Sigmoid colon (tissue), 7 donors: ENCODE measurements around the gene RPS24. TPM values are rescaled to one million over a fixed set of nuclear protein-coding genes. Genes with fewer than 3 reads are reported as not detected.

Experiments used
- DNase-seq: peaks from one replicate; pipeline ENCODE4 v3.0.0-alpha.2; 2019
- H3K27ac ChIP-seq, 4 donors: fragments of 200-600 bp; sonication (generic); one replicate each; pipeline ENCODE4 v1.5.1; 2016 to 2019; ENCODE audit warnings: mild to moderate bottlenecking in 1 of 4
- H3K27me3 ChIP-seq, 3 donors: fragments of 200-600 bp; sonication (generic); one replicate each; pipeline ENCODE4 v1.5.1; 2019; ENCODE audit warnings: mild to moderate bottlenecking in 1 of 3
- H3K36me3 ChIP-seq, 4 donors: fragments of 200-600 bp; sonication (generic); one replicate each; pipeline ENCODE4 v1.5.1; 2016 to 2019
- H3K4me1 ChIP-seq, 4 donors: fragments of 200-600 bp; sonication (generic); one replicate each; pipeline ENCODE4 v1.5.1; 2017 to 2019
- H3K4me3 ChIP-seq, 4 donors: fragments of 200-600 bp; sonication (generic); one replicate each; pipeline ENCODE4 v1.5.1; 2017 to 2019; ENCODE audit warnings: mild to moderate bottlenecking in 2 of 4, moderate library complexity in 1 of 4
- H3K9me3 ChIP-seq, 4 donors: fragments of 200-600 bp in 3 of 4; sonication (generic) in 3 of 4; one replicate each; pipeline versions ENCODE4 v1.5.1 to v1.6.1; 2013 to 2019
- CTCF ChIP-seq, 4 experiments: fragments of 450-650 bp in 3 of 4; fragments of 200-600 bp in 1 of 4; IDR thresholded peaks; one replicate each; pipeline ENCODE4 v1.5.1; 2016 to 2019; ENCODE audit warnings: antibody characterized with exemption in 4 of 4, mild to moderate bottlenecking in 3 of 4, moderate library complexity in 2 of 4
- EP300 ChIP-seq, 4 donors: sonication (generic); formaldehyde crosslinking; IDR thresholded peaks; one replicate each; pipeline ENCODE4 v1.6.1; 2017; ENCODE audit warnings: antibody characterized with exemption in 4 of 4
- POLR2A ChIP-seq, 2 donors: fragments of 450-650 bp; IDR thresholded peaks; one replicate each; pipeline ENCODE4 v1.6.1; 2016; ENCODE audit warnings: antibody characterized with exemption in 2 of 2, mild to moderate bottlenecking in 2 of 2, moderate library complexity in 2 of 2
- POLR2AphosphoS5 ChIP-seq, 4 donors: sonication (generic); formaldehyde crosslinking; IDR thresholded peaks; one replicate each; pipeline ENCODE4 v1.6.1; 2017; ENCODE audit warnings: antibody characterized with exemption in 4 of 4
- WGBS, 2 donors: extraction: QIAGEN DNeasy Blood & Tissue Kit; methylation state at CpG; one replicate each; pipeline ENCODE4 v1.1.7; 2013; 5-methylcytosine and 5-hydroxymethylcytosine counted together
- intact Hi-C: fragments of 100-400 bp; cut with DNase I; formaldehyde crosslinking; loops from one replicate; pipeline ENCODE4 v1.15.1; 2023
- polyA plus RNA-seq, 3 donors: library from polyadenylated mRNA; stranded (reverse); fragments of 200-250 nt; gene quantifications; one replicate each; pipeline ENCODE4 v1.2.3, GENCODE V29; 2013
- total RNA-seq, 4 donors: library from RNA; depleted of rRNA; stranded (reverse); fragments of >200 nt; gene quantifications; one replicate each; pipeline ENCODE4 v1.1.0, GENCODE V29; 2016
- donor health status: healthy with polysubstance abuse.
- donor health status: Bipolar disorder and iron deficiency.
- donor health status: healthy.

Gene RPS24
- 1,000 to 10,000 TPM; 2,487 to 3,724 (median 3,119) TPM for total RNA-seq
- 1,000 to 10,000 TPM; 5,419 to 7,696 (median 5,671) TPM for polyA plus RNA-seq

DNA sequence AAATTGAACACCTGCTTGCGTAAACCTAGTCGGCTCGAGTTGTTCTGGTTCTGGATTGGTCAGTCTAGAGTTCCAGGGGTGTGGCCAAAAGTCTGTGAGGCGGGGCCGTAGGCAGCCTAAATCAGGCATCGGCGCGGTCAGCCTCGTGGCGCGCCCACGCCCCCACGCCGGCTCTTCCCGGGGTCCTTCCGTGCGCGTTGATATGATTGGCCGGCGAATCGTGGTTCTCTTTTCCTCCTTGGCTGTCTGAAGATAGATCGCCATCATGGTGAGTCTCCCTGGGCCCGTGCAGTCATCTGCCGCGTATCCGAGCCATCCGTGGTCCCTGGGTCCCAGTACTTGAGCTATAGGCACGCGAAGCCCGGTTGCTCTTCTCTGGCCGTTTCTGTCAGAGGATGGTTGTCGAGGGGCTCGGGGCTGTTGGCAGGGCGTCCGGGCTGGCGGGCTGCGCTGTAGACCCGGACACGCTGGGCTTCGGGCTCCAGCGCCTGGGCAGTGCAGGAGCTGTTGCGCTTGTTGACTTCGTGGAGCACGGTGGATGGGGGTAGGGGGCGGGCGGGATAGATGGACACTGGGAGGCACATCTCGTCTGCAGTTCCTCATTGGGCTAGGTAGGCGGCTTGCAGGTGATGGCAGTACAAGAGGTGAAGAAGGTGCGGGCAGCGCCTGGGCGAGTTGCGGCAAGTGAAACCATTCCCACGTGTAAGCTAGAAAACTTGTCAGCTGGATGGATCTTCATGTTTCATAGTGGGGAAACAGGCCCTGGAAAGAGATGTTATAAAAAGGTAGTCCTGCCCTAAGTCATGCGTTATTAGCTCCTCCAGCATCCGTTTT, at the start of gene RPS24:
RPS24 (plus strand) TSS at position 227 of the 834 bp plus-strand sequence; CDS start at position 266, 39 bp downstream.
- H3K4me3 ChIP-seq = peak within 1 kb of the TSS; percentile 62 to 75 (median 72)
- H3K4me1 ChIP-seq = peaks cover 0 to 55% (median 32%) of the 10 kb centered on the region in 4 donors
- H3K27me3 ChIP-seq = no peaks in the 10 kb centered on the region
- WGBS, 2 donors = 0% methylated on average over 55 of the region's 55 CpGs
- no peaks in the 10 kb centered on the region for H3K9me3 ChIP-seq
- DNase-seq = peak; percentile 98
- H3K36me3 ChIP-seq = peaks cover 15 to 39% (median 29%) of the 10 kb centered on the region in 4 donors
- peak within 1 kb of the TSS; percentile 79 to 85 (median 82) for H3K27ac ChIP-seq
- TF ChIP-seq POLR2AphosphoS5 (IDR thresholded peaks at IDR 0.05) (peak; percentile 88 to 96 (median 94)), CTCF (IDR thresholded peaks at IDR 0.05) (no peak), POLR2A (IDR thresholded peaks at IDR 0.05) (peak; percentile 76 to 80)
- intact Hi-C loops = loop anchor here (5.0 kb wide), 1 partner anchor 938 kb away; no protein-coding TSS in a partner anchor

GRCh38 chr10:77984986-77985385, 48.7 kb upstream of the RPS24 start:
- no peaks in the 10 kb centered on the region for H3K4me1 ChIP-seq
- H3K9me3 ChIP-seq = no peaks in the 10 kb centered on the region
- DNase-seq = no peak
- no peaks in the 10 kb centered on the region for H3K27me3 ChIP-seq
- H3K4me3 ChIP-seq = no peak overlapping the region
- WGBS, 2 donors = 38 to 74% methylated on average over 4 of the region's 4 CpGs
- TF ChIP-seq POLR2AphosphoS5 (IDR thresholded peaks at IDR 0.05) (no peak), EP300 (IDR thresholded peaks at IDR 0.05) (no peak)
- intact Hi-C loops = loop anchor here (5.0 kb wide), 1 partner anchor 37 kb away; no protein-coding TSS in a partner anchor
- peaks cover 30 to 99% (median 87%) of the 10 kb centered on the region in 4 donors for H3K36me3 ChIP-seq
- no peak overlapping the region for H3K27ac ChIP-seq

GRCh38 chr10:77987671-77988255, 45.9 kb upstream of the RPS24 start:
- TF ChIP-seq EP300 (IDR thresholded peaks at IDR 0.05) (no peak), POLR2AphosphoS5 (IDR thresholded peaks at IDR 0.05) (no peak), CTCF (IDR thresholded peaks at IDR 0.05) (no peak), POLR2A (IDR thresholded peaks at IDR 0.05) (no peak)
- peaks cover 11 to 99% (median 77%) of the 10 kb centered on the region in 4 donors for H3K36me3 ChIP-seq
- no peaks in the 10 kb centered on the region for H3K9me3 ChIP-seq
- no peak for DNase-seq
- intact Hi-C loops = loop anchor here (5.0 kb wide), 1 partner anchor 35 kb away; no protein-coding TSS in a partner anchor
- no peaks in the 10 kb centered on the region for H3K4me1 ChIP-seq
- no peak overlapping the region for H3K27ac ChIP-seq
- H3K4me3 ChIP-seq = no peak overlapping the region
- H3K27me3 ChIP-seq = no peaks in the 10 kb centered on the region
- WGBS, 2 donors = 92 to 94% methylated on average over 7 of the region's 7 CpGs

- 83 to 87% methylated on average over 11 of the region's 11 CpGs for WGBS, 2 donors
- H3K4me1 ChIP-seq = no peaks in the 10 kb centered on the region
- no peaks in the 10 kb centered on the region for H3K27me3 ChIP-seq
- peaks cover 7 to 99% (median 72%) of the 10 kb centered on the region in 4 donors for H3K36me3 ChIP-seq
- no peak for DNase-seq
- H3K27ac ChIP-seq = no peak overlapping the region
- H3K4me3 ChIP-seq = no peak overlapping the region
- intact Hi-C loops = loop anchor here (5.0 kb wide), 1 partner anchor 33 kb away; no protein-coding TSS in a partner anchor
- H3K9me3 ChIP-seq = no peaks in the 10 kb centered on the region
- TF ChIP-seq CTCF (IDR thresholded peaks at IDR 0.05) (no peak), POLR2AphosphoS5 (IDR thresholded peaks at IDR 0.05) (no peak), EP300 (IDR thresholded peaks at IDR 0.05) (no peak), POLR2A (IDR thresholded peaks at IDR 0.05) (no peak)
Observed at GRCh38 chr10:77989081-77989724, 44.5 kb upstream of the RPS24 start.
